Measurements from ENCODE around the gene BCR.

BCR gene

GRCh38 chr22:23180893-23181720, 798 bp downstream of the BCR start:
- H3K4me3 ChIP-seq (ENCODE audit: control insufficient read depth, low read depth, low read length): peak overlapping the region; percentile 60
- TF ChIP-seq CTCF (IDR thresholded peaks at IDR 0.05; ENCODE audit: control insufficient read depth, insufficient read depth, low read depth, low read length, missing control alignments): no peak
- DNase-seq (ENCODE audit: low read depth): no peak

- no peak for DNase-seq (ENCODE audit: low read depth)
- H3K4me3 ChIP-seq (ENCODE audit: control insufficient read depth, low read depth, low read length): peak overlapping the region; percentile 30
- TF ChIP-seq CTCF (IDR thresholded peaks at IDR 0.05; ENCODE audit: control insufficient read depth, insufficient read depth, low read depth, low read length, missing control alignments): no peak
Measured at GRCh38 chr22:23181721-23182308, 1.5 kb downstream of the BCR start.

- no peak for DNase-seq (ENCODE audit: low read depth)
- TF ChIP-seq CTCF (IDR thresholded peaks at IDR 0.05; ENCODE audit: control insufficient read depth, insufficient read depth, low read depth, low read length, missing control alignments): no peak
- H3K4me3 ChIP-seq (ENCODE audit: control insufficient read depth, low read depth, low read length): peak overlapping the region; percentile 30
Measured at GRCh38 chr22:23182309-23183060, 2.2 kb downstream of the BCR start.

GRCh38 chr22:23183061-23183698, 2.9 kb downstream of the BCR start:
- peak; percentile 10 for DNase-seq (ENCODE audit: low read depth)
- peak overlapping the region; percentile 30 for H3K4me3 ChIP-seq (ENCODE audit: control insufficient read depth, low read depth, low read length)
- TF ChIP-seq CTCF (IDR thresholded peaks at IDR 0.05; ENCODE audit: control insufficient read depth, insufficient read depth, low read depth, low read length, missing control alignments): no peak

- TF ChIP-seq CTCF (IDR thresholded peaks at IDR 0.05; ENCODE audit: control insufficient read depth, insufficient read depth, low read depth, low read length, missing control alignments): no peak
- no peak for DNase-seq (ENCODE audit: low read depth)
- no peak overlapping the region for H3K4me3 ChIP-seq (ENCODE audit: control insufficient read depth, low read depth, low read length)
Measured at GRCh38 chr22:23184100-23184763, 3.9 kb downstream of the BCR start.

- no peak for TF ChIP-seq CTCF (IDR thresholded peaks at IDR 0.05; ENCODE audit: control insufficient read depth, insufficient read depth, low read depth, low read length, missing control alignments)
- H3K4me3 ChIP-seq (ENCODE audit: control insufficient read depth, low read depth, low read length): no peak overlapping the region
- no peak for DNase-seq (ENCODE audit: low read depth)
Measured at GRCh38 chr22:23184764-23185113, 4.4 kb downstream of the BCR start.

All from AG09309 (cell line).